Caco-2 (cell line): ENCODE measurements around the gene RCE1. TPM values are rescaled to one million over a fixed set of nuclear protein-coding genes. Genes with fewer than 3 reads are reported as not detected.

Experiments used
- BruUV-seq: library from RNA; stranded (reverse); fragments of 400-500 nt; replicated peaks from 2 replicates; lab custom pipeline; 2021; lab: Mats Ljungman, UMichigan
- CTCF ChIA-PET: fragments of 300-600 bp; sonication (Branson Sonifier 250); formaldehyde crosslinking; loops from one replicate; lab custom pipeline; 2022; ENCODE audit warnings: antibody characterized with exemption; lab: Charles Lee
- POLR2A ChIA-PET: fragments of 300-600 bp; sonication (Branson Sonifier 250); formaldehyde crosslinking; loops from one replicate; lab custom pipeline; 2022; ENCODE audit warnings: antibody characterized with exemption; lab: Charles Lee
- DNase-seq, 2 experiments: peaks; one replicate each; pipeline versions ENCODE4 v3.0.0 to v3.0.0-alpha.2; 2020 to 2022
- H3K27me3 ChIP-seq: replicated peaks from 2 replicates; pipeline ENCODE4 v1.6.0; 2011; ENCODE audit warnings: low read length; ENCODE audit not compliant: control insufficient read depth, insufficient read depth
- H3K36me3 ChIP-seq: 2 replicates; pipeline ENCODE4 v1.5.1; 2011; ENCODE audit warnings: low read length; ENCODE audit not compliant: control insufficient read depth, insufficient read depth
- H3K4me1 ChIP-seq: fragments of 250-450 bp; sonication (Bioruptor Pico); 2 replicates; pipeline ENCODE4 v1.5.1; 2020; ENCODE audit warnings: mild to moderate bottlenecking
- H3K4me3 ChIP-seq: 2 replicates; pipeline ENCODE4 v1.5.1; 2011; ENCODE audit warnings: low read depth, mild to moderate bottlenecking, control low read depth, low read length
- H3K9me3 ChIP-seq: fragments of 250-450 bp; sonication (Bioruptor Pico); 2 replicates; pipeline ENCODE4 v1.5.1; 2020; ENCODE audit warnings: mild to moderate bottlenecking, moderate library complexity
- H3K27ac Mint-ChIP-seq: one replicate; pipeline ENCODE4 v1.8.0; 2022; ENCODE audit warnings: mixed read lengths; ENCODE audit not compliant: unreplicated experiment
- H3K27me3 Mint-ChIP-seq: one replicate; pipeline ENCODE4 v1.8.0; 2022; ENCODE audit warnings: mixed read lengths; ENCODE audit not compliant: insufficient read depth, unreplicated experiment
- H3K36me3 Mint-ChIP-seq: one replicate; pipeline ENCODE4 v1.8.0; 2022; ENCODE audit warnings: mild to moderate bottlenecking, mixed read lengths; ENCODE audit not compliant: insufficient read depth, unreplicated experiment
- H3K4me1 Mint-ChIP-seq: one replicate; pipeline ENCODE4 v1.8.0; 2022; ENCODE audit warnings: low read depth, mixed read lengths; ENCODE audit not compliant: unreplicated experiment
- H3K4me3 Mint-ChIP-seq: one replicate; pipeline ENCODE4 v1.8.0; 2022; ENCODE audit warnings: mild to moderate bottlenecking, moderate library complexity, mixed read lengths; ENCODE audit not compliant: unreplicated experiment
- H3K9me3 Mint-ChIP-seq: one replicate; pipeline ENCODE4 v1.8.0; 2022; ENCODE audit warnings: mixed read lengths; ENCODE audit not compliant: unreplicated experiment
- CTCF ChIP-seq, 2 experiments: fragments of 200-600 bp in 1 of 2; IDR thresholded peaks; 1 replicate in 1 of 2; 2 replicates in 1 of 2; pipeline versions ENCODE4 v1.5.1 to v1.8.0; 2011 to 2022; ENCODE audit warnings: antibody characterized with exemption in 1 of 2, control low read depth in 1 of 2, inconsistent platforms in 1 of 2, low read depth in 1 of 2, low read length in 1 of 2, mild to moderate bottlenecking in 1 of 2, moderate library complexity in 1 of 2; ENCODE audit not compliant: insufficient read depth in 1 of 2, severe bottlenecking in 1 of 2, unreplicated experiment in 1 of 2
- intact Hi-C: fragments of 100-400 bp; cut with micrococcal nuclease; formaldehyde crosslinking; loops from one replicate; pipeline ENCODE4 v1.10.0; 2022; ENCODE audit not compliant: unreplicated experiment
- total RNA-seq: library from RNA; stranded (reverse); gene quantifications from 2 replicates; pipeline ENCODE4 v1.2.3, GENCODE V29; 2022

Gene RCE1
- total RNA-seq, 1 experiment from 2014 or later, result 60.7 TPM

GRCh38 chr11:66853242-66854229 is 10.3 kb downstream of the RCE1 start:
- intact Hi-C loops, result no loop called here
- ChIA-PET POLR2A (interaction anchor here (0.7 kb wide), 1 partner anchor 215 kb away, joined by 3 read pairs; no protein-coding TSS in a partner anchor), CTCF (interaction anchor here (1.6 kb wide), 1 partner anchor 11 kb away, joined by 3 read pairs; no protein-coding TSS in a partner anchor)
- no peaks in the 10 kb centered on the region for H3K9me3 Mint-ChIP-seq
- H3K36me3 Mint-ChIP-seq, result peaks cover 48% of the 10 kb centered on the region
- Histone ChIP-seq H3K4me3 (no peak overlapping the region), H3K27me3 (no peaks in the 10 kb centered on the region), H3K4me1 (peaks cover 9% of the 10 kb centered on the region), H3K9me3 (no peaks in the 10 kb centered on the region), H3K36me3 (no peaks in the 10 kb centered on the region)
- H3K4me3 Mint-ChIP-seq, result no peak overlapping the region
- BruUV-seq, result no TSS peak
- H3K27ac Mint-ChIP-seq, result peak overlapping the region; percentile 33
- H3K4me1 Mint-ChIP-seq, result peaks cover 8% of the 10 kb centered on the region
- no peak for TF ChIP-seq CTCF (IDR thresholded peaks at IDR 0.05; ENCODE audit: insufficient read depth in 1 of 2, low read depth in 1 of 2, low read length in 1 of 2, severe bottlenecking in 1 of 2, unreplicated experiment in 1 of 2)
- H3K27me3 Mint-ChIP-seq, result no peaks in the 10 kb centered on the region
- DNase-seq, result peak in 1 of 2 experiments; percentile 41

- peak overlapping the region; percentile 33 for H3K27ac Mint-ChIP-seq
- H3K27me3 ChIP-seq, result no peaks in the 10 kb centered on the region
- H3K27me3 Mint-ChIP-seq, result no peaks in the 10 kb centered on the region
- H3K9me3 Mint-ChIP-seq, result no peaks in the 10 kb centered on the region
- H3K4me3 ChIP-seq, result no peak overlapping the region
- no peaks in the 10 kb centered on the region for H3K9me3 ChIP-seq
- ChIA-PET POLR2A (no interaction called here), CTCF (no interaction called here)
- H3K4me1 ChIP-seq, result peaks cover 9% of the 10 kb centered on the region
- peaks cover 8% of the 10 kb centered on the region for H3K4me1 Mint-ChIP-seq
- intact Hi-C loops, result no loop called here
- H3K36me3 ChIP-seq, result no peaks in the 10 kb centered on the region
- no peak for TF ChIP-seq CTCF (IDR thresholded peaks at IDR 0.05; ENCODE audit: insufficient read depth in 1 of 2, low read depth in 1 of 2, low read length in 1 of 2, severe bottlenecking in 1 of 2, unreplicated experiment in 1 of 2)
- DNase-seq, result no peak
- H3K36me3 Mint-ChIP-seq, result peaks cover 48% of the 10 kb centered on the region
- H3K4me3 Mint-ChIP-seq, result no peak overlapping the region
- BruUV-seq, result no TSS peak
Observed at GRCh38 chr11:66854231-66854661, 11.0 kb downstream of the RCE1 start.

- Mint-ChIP-seq H3K27me3 (no peaks in the 10 kb centered on the region), H3K27ac (peak overlapping the region; percentile 95), H3K4me1 (peaks cover 8% of the 10 kb centered on the region), H3K9me3 (no peaks in the 10 kb centered on the region), H3K36me3 (peaks cover 48% of the 10 kb centered on the region), H3K4me3 (peak overlapping the region; percentile 96)
- ChIA-PET CTCF (interaction anchor here (1.5 kb wide), 1 partner anchor 28 kb away, joined by 3 read pairs; no protein-coding TSS in a partner anchor), POLR2A (interaction anchor here (1.2 to 2.0 kb wide), 3 partner anchors 11 to 238 kb away, joined by 4 to 45 read pairs (median 12); partner anchors contain the start of genes RBM14 and RCE1)
- no peaks in the 10 kb centered on the region for H3K36me3 ChIP-seq
- no peak for TF ChIP-seq CTCF (IDR thresholded peaks at IDR 0.05; ENCODE audit: insufficient read depth in 1 of 2, low read depth in 1 of 2, low read length in 1 of 2, severe bottlenecking in 1 of 2, unreplicated experiment in 1 of 2)
- H3K4me3 ChIP-seq, result no peak overlapping the region
- no peaks in the 10 kb centered on the region for H3K27me3 ChIP-seq
- no peaks in the 10 kb centered on the region for H3K9me3 ChIP-seq
- intact Hi-C loops, result no loop called here
- no peak for DNase-seq
- BruUV-seq, result no TSS peak
- H3K4me1 ChIP-seq, result peaks cover 9% of the 10 kb centered on the region
Observed at GRCh38 chr11:66854729-66855211, 11.5 kb downstream of the RCE1 start.
